CD4-positive, CD25-positive, alpha-beta regulatory T cell (primary cell): ENCODE measurements around the gene C1orf50. TPM values are rescaled to one million over a fixed set of nuclear protein-coding genes. Genes with fewer than 3 reads are reported as not detected.

Experiments used
- ATAC-seq, 2 donors: fragments of 150-1000 bp; cut with Tn5 transposase; one replicate each; pipeline ENCODE4 v1.10.0; 2021; ENCODE audit warnings: low read depth in 2 of 2, moderate number of reproducible peaks in 2 of 2, moderate library complexity in 1 of 2
- DNase-seq, 3 donors: peaks; one replicate each; pipeline versions ENCODE4 v3.0.0 to v3.0.0-alpha.2; 2012 to 2022; ENCODE audit warnings: mixed read lengths in 1 of 3
- H3K27ac ChIP-seq: one replicate; pipeline ENCODE4 v1.7.0; 2013; ENCODE audit warnings: mild to moderate bottlenecking, low read length; ENCODE audit not compliant: insufficient read depth, poor library complexity, severe bottlenecking
- H3K27me3 ChIP-seq: one replicate; pipeline ENCODE4 v1.7.0; 2013; ENCODE audit warnings: low read length; ENCODE audit not compliant: control insufficient read depth, insufficient read depth
- H3K36me3 ChIP-seq: one replicate; pipeline ENCODE4 v1.7.0; 2013; ENCODE audit warnings: mild to moderate bottlenecking, low read length, moderate library complexity; ENCODE audit not compliant: control insufficient read depth, insufficient read depth
- H3K4me1 ChIP-seq: 2 replicates; pipeline ENCODE4 v1.7.0; 2013; ENCODE audit warnings: mild to moderate bottlenecking, low read length; ENCODE audit not compliant: insufficient read depth, control insufficient read depth, poor library complexity, severe bottlenecking
- H3K4me3 ChIP-seq: one replicate; pipeline ENCODE4 v1.7.0; 2013; ENCODE audit warnings: low read depth, mild to moderate bottlenecking, low read length, moderate library complexity
- H3K9me3 ChIP-seq, 2 experiments: 1 replicate in 1 of 2; 2 replicates in 1 of 2; pipeline ENCODE4 v1.7.0; 2013; ENCODE audit warnings: low read length in 2 of 2, mild to moderate bottlenecking in 1 of 2, moderate library complexity in 1 of 2; ENCODE audit not compliant: control insufficient read depth in 2 of 2
- H3K27ac Mint-ChIP-seq, 3 donors: one replicate each; pipeline ENCODE4 v1.8.0; 2020 to 2022; ENCODE audit warnings: mild to moderate bottlenecking in 3 of 3, mixed read lengths in 3 of 3, moderate library complexity in 2 of 3
- H3K27me3 Mint-ChIP-seq: one replicate; pipeline ENCODE4 v1.8.0; 2022; ENCODE audit warnings: mild to moderate bottlenecking, mixed read lengths
- H3K36me3 Mint-ChIP-seq: one replicate; pipeline ENCODE4 v1.8.0; 2020; ENCODE audit warnings: mixed read lengths
- H3K4me1 Mint-ChIP-seq, 4 donors: one replicate each; pipeline ENCODE4 v1.8.0; 2020 to 2022; ENCODE audit warnings: mixed read lengths in 4 of 4, mild to moderate bottlenecking in 1 of 4
- H3K4me3 Mint-ChIP-seq, 4 donors: one replicate each; pipeline ENCODE4 v1.8.0; 2020 to 2022; ENCODE audit warnings: mild to moderate bottlenecking in 4 of 4, mixed read lengths in 4 of 4, moderate library complexity in 3 of 4
- H3K9me3 Mint-ChIP-seq, 7 donors: one replicate each; pipeline ENCODE4 v1.8.0; 2020 to 2022; ENCODE audit warnings: mixed read lengths in 7 of 7, mild to moderate bottlenecking in 3 of 7, moderate library complexity in 2 of 7
- polyA plus RNA-seq, 4 donors: library from polyadenylated mRNA; unstranded; fragments of 300-500 nt; fragmentation: Illumina TruSeq; gene quantifications; one replicate each; pipeline ENCODE4 v1.2.3, GENCODE V29; 2021
- total RNA-seq: library from RNA; stranded (reverse); gene quantifications from one replicate; pipeline ENCODE4 v1.2.3, GENCODE V29; 2022

Gene C1orf50
- total and polyA plus RNA-seq, 5 donors from 2014 or later = 3.8 to 14.3 (median 7.3) TPM

- Mint-ChIP-seq H3K27ac (no peak overlapping the region), H3K4me3 (no peak overlapping the region), H3K27me3 (peaks cover 4% of the 10 kb centered on the region), H3K9me3 (no peaks in the 10 kb centered on the region), H3K36me3 (no peaks in the 10 kb centered on the region), H3K4me1 (peaks cover 0 to 2% (median under 1%) of the 10 kb centered on the region in 4 donors)
- Histone ChIP-seq H3K9me3 (no peaks in the 10 kb centered on the region), H3K4me1 (no peaks in the 10 kb centered on the region), H3K27me3 (no peaks in the 10 kb centered on the region), H3K36me3 (no peaks in the 10 kb centered on the region), H3K27ac (no peak overlapping the region), H3K4me3 (no peak overlapping the region)
- no peak for DNase-seq
- ATAC-seq = no peak
Observed at GRCh38 chr1:42731585-42731984, 35.5 kb upstream of the C1orf50 start.

GRCh38 chr1:42732126-42732680, 34.8 kb upstream of the C1orf50 start:
- no peak for DNase-seq
- H3K4me1 ChIP-seq = no peaks in the 10 kb centered on the region
- Mint-ChIP-seq H3K27ac (no peak overlapping the region), H3K27me3 (peaks cover 4% of the 10 kb centered on the region), H3K4me3 (no peak overlapping the region), H3K36me3 (no peaks in the 10 kb centered on the region), H3K9me3 (no peaks in the 10 kb centered on the region), H3K4me1 (peaks cover 0 to 7% (median 3%) of the 10 kb centered on the region in 4 donors)
- H3K9me3 ChIP-seq = no peaks in the 10 kb centered on the region
- H3K27me3 ChIP-seq = no peaks in the 10 kb centered on the region
- no peak for ATAC-seq
- no peaks in the 10 kb centered on the region for H3K36me3 ChIP-seq
- H3K27ac ChIP-seq = no peak overlapping the region
- H3K4me3 ChIP-seq = no peak overlapping the region

GRCh38 chr1:42733415-42734200, 33.4 kb upstream of the C1orf50 start:
- H3K36me3 ChIP-seq = no peaks in the 10 kb centered on the region
- no peaks in the 10 kb centered on the region for H3K4me1 ChIP-seq
- H3K27me3 ChIP-seq = no peaks in the 10 kb centered on the region
- H3K9me3 ChIP-seq = no peaks in the 10 kb centered on the region
- ATAC-seq = no peak
- no peak overlapping the region for H3K4me3 Mint-ChIP-seq
- H3K27ac Mint-ChIP-seq = no peak overlapping the region
- DNase-seq = no peak
- H3K4me3 ChIP-seq = no peak overlapping the region
- peaks cover 0 to 11% (median 3%) of the 10 kb centered on the region in 4 donors for H3K4me1 Mint-ChIP-seq
- H3K27ac ChIP-seq = no peak overlapping the region
- no peaks in the 10 kb centered on the region for H3K9me3 Mint-ChIP-seq
- no peaks in the 10 kb centered on the region for H3K36me3 Mint-ChIP-seq
- H3K27me3 Mint-ChIP-seq = peaks cover 4% of the 10 kb centered on the region

- no peak for DNase-seq
- Mint-ChIP-seq H3K4me3 (no peak overlapping the region), H3K36me3 (no peaks in the 10 kb centered on the region), H3K27ac (no peak overlapping the region), H3K4me1 (peaks cover 0 to 11% (median 3%) of the 10 kb centered on the region in 4 donors), H3K9me3 (no peaks in the 10 kb centered on the region), H3K27me3 (peaks cover 4% of the 10 kb centered on the region)
- H3K9me3 ChIP-seq = no peaks in the 10 kb centered on the region
- no peak for ATAC-seq
- no peaks in the 10 kb centered on the region for H3K27me3 ChIP-seq
- H3K36me3 ChIP-seq = no peaks in the 10 kb centered on the region
- H3K4me3 ChIP-seq = no peak overlapping the region
- no peak overlapping the region for H3K27ac ChIP-seq
- H3K4me1 ChIP-seq = no peaks in the 10 kb centered on the region
Observed at GRCh38 chr1:42734201-42735035, 32.6 kb upstream of the C1orf50 start.

- H3K36me3 Mint-ChIP-seq = no peaks in the 10 kb centered on the region
- H3K9me3 Mint-ChIP-seq = no peaks in the 10 kb centered on the region
- peak in 1 of 2 donors; percentile 20 for ATAC-seq
- peaks cover 0 to 11% (median 2%) of the 10 kb centered on the region in 4 donors for H3K4me1 Mint-ChIP-seq
- H3K27ac ChIP-seq = no peak overlapping the region
- H3K4me3 Mint-ChIP-seq = no peak overlapping the region
- H3K36me3 ChIP-seq = no peaks in the 10 kb centered on the region
- peaks cover 4% of the 10 kb centered on the region for H3K27me3 Mint-ChIP-seq
- H3K27me3 ChIP-seq = no peaks in the 10 kb centered on the region
- no peaks in the 10 kb centered on the region for H3K4me1 ChIP-seq
- DNase-seq = no peak
- H3K27ac Mint-ChIP-seq = no peak overlapping the region
- H3K4me3 ChIP-seq = no peak overlapping the region
- no peaks in the 10 kb centered on the region for H3K9me3 ChIP-seq
Observed at GRCh38 chr1:42735056-42735455, 32.0 kb upstream of the C1orf50 start.

GRCh38 chr1:42735477-42736105, 31.5 kb upstream of the C1orf50 start:
- H3K4me1 ChIP-seq = no peaks in the 10 kb centered on the region
- Mint-ChIP-seq H3K27ac (no peak overlapping the region), H3K27me3 (peaks cover 4% of the 10 kb centered on the region), H3K9me3 (peaks cover 0 to 2% (median 0%) of the 10 kb centered on the region in 7 donors), H3K36me3 (no peaks in the 10 kb centered on the region), H3K4me3 (no peak overlapping the region), H3K4me1 (peaks cover 0 to 11% (median 2%) of the 10 kb centered on the region in 4 donors)
- DNase-seq = no peak
- no peaks in the 10 kb centered on the region for H3K9me3 ChIP-seq
- no peak for ATAC-seq
- H3K36me3 ChIP-seq = no peaks in the 10 kb centered on the region
- H3K27me3 ChIP-seq = no peaks in the 10 kb centered on the region
- no peak overlapping the region for H3K4me3 ChIP-seq
- H3K27ac ChIP-seq = no peak overlapping the region

- Histone ChIP-seq H3K4me3 (no peak overlapping the region), H3K27ac (no peak overlapping the region), H3K4me1 (no peaks in the 10 kb centered on the region), H3K9me3 (no peaks in the 10 kb centered on the region), H3K36me3 (no peaks in the 10 kb centered on the region), H3K27me3 (no peaks in the 10 kb centered on the region)
- Mint-ChIP-seq H3K27ac (no peak overlapping the region), H3K9me3 (peaks cover 0 to 2% (median 0%) of the 10 kb centered on the region in 7 donors), H3K27me3 (peaks cover 4% of the 10 kb centered on the region), H3K4me3 (no peak overlapping the region), H3K36me3 (no peaks in the 10 kb centered on the region), H3K4me1 (peaks cover 0 to 11% (median 2%) of the 10 kb centered on the region in 4 donors)
- ATAC-seq (no peak), DNase-seq (no peak)
Observed at GRCh38 chr1:42736152-42736551, 30.9 kb upstream of the C1orf50 start.
